OCI-LY3 (cell line): ENCODE results near the gene HCFC2.

Experiments used
- H2AFZ ChIP-seq: fragments of 200-600, 300-600 bp; shearing (Covaris generic); 2 replicates; pipeline ENCODE4 v1.6.0; 2014; ENCODE audit warnings: antibody characterized with exemption, low read depth, low read length
- H3K27ac ChIP-seq: fragments of 200-600, 300-600 bp; sonication (generic); 2 replicates; pipeline ENCODE4 v1.5.1; 2014; ENCODE audit warnings: mild to moderate bottlenecking, low read length, moderate library complexity, mixed read lengths
- H3K27me3 ChIP-seq: fragments of 200-600, 300-600 bp; sonication (generic); 2 replicates; pipeline ENCODE4 v1.6.1; 2014; ENCODE audit warnings: low read depth, low read length, mixed read lengths
- H3K36me3 ChIP-seq: fragments of 200-600, 300-600 bp; sonication (generic); replicated peaks from 2 replicates; pipeline ENCODE3; 2014; ENCODE audit warnings: low read depth, low read length, mixed read lengths
- H3K4me1 ChIP-seq: fragments of 300-600, 200-600 bp; sonication (generic); 2 replicates; pipeline ENCODE4 v1.6.1; 2014; ENCODE audit warnings: low read length, mixed read lengths
- H3K4me2 ChIP-seq: fragments of 200-600, 300-600 bp; sonication (generic); 2 replicates; pipeline ENCODE4 v1.6.1; 2014; ENCODE audit warnings: low read length, mixed read lengths
- H3K4me3 ChIP-seq: fragments of 300-600, 200-600 bp; sonication (generic); 2 replicates; pipeline ENCODE4 v1.5.1; 2014; ENCODE audit warnings: antibody characterized with exemption, mild to moderate bottlenecking, low read length, moderate library complexity
- H3K79me2 ChIP-seq: fragments of 300-600, 200-600 bp; shearing (Covaris generic); 2 replicates; pipeline ENCODE4 v1.6.1; 2014; ENCODE audit warnings: mild to moderate bottlenecking, low read length, mixed read lengths
- H3K9ac ChIP-seq: fragments of 300-600, 200-600 bp; shearing (Covaris generic); 2 replicates; pipeline ENCODE4 v1.6.0; 2014; ENCODE audit warnings: mild to moderate bottlenecking, low read length, moderate library complexity
- H3K9me3 ChIP-seq: fragments of 200-600, 300-600 bp; shearing (Covaris generic); 2 replicates; pipeline ENCODE4 v1.6.1; 2014; ENCODE audit warnings: low read length, mixed read lengths; ENCODE audit not compliant: insufficient read depth
- H4K20me1 ChIP-seq: fragments of 200-600, 300-600 bp; sonication (generic); 2 replicates; pipeline ENCODE4 v1.6.1; 2016; ENCODE audit warnings: low read length, mixed read lengths; ENCODE audit not compliant: insufficient read depth
- EZH2phosphoT487 ChIP-seq: fragments of 200-600 bp; shearing (Covaris generic); IDR thresholded peaks from 2 replicates; pipeline ENCODE4 v1.6.1; 2018; ENCODE audit warnings: antibody characterized with exemption, mixed run types, low read depth
- TF ChIP-seq, protein P1 (sequence below): fragments of 200-600, 300-600 bp; sonication (generic); IDR thresholded peaks from 2 replicates; pipeline ENCODE4 v1.5.1; 2014; ENCODE audit warnings: antibody characterized with exemption, low read length, low read depth

HCFC2 gene

DNA sequence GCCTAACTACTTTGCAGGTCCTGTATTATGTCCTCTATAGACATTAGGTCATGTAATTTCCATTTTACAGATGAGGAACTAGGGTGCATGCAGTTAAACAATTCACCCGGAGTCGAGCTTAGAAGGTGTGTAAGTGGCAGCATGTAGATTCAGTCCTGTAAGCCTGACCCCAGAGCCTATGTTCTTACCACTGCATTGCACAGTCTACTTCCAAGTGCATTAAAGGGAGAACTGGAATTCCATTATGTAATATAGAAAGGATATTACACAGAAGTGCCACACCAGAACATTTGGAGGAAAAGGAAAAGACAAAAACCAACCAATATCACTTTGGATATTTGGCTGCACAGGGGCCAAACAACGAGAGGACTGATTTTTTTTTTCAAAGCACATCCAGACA is 15.5 kb upstream of the HCFC2 start:
- H3K4me2 ChIP-seq, result no peak overlapping the region
- TF ChIP-seq EZH2phosphoT487, result no peak
- TF ChIP-seq, protein P1, sequence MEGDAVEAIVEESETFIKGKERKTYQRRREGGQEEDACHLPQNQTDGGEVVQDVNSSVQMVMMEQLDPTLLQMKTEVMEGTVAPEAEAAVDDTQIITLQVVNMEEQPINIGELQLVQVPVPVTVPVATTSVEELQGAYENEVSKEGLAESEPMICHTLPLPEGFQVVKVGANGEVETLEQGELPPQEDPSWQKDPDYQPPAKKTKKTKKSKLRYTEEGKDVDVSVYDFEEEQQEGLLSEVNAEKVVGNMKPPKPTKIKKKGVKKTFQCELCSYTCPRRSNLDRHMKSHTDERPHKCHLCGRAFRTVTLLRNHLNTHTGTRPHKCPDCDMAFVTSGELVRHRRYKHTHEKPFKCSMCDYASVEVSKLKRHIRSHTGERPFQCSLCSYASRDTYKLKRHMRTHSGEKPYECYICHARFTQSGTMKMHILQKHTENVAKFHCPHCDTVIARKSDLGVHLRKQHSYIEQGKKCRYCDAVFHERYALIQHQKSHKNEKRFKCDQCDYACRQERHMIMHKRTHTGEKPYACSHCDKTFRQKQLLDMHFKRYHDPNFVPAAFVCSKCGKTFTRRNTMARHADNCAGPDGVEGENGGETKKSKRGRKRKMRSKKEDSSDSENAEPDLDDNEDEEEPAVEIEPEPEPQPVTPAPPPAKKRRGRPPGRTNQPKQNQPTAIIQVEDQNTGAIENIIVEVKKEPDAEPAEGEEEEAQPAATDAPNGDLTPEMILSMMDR, result no peak
- H3K27me3 ChIP-seq, result peaks cover 6% of the 10 kb centered on the region; the same call in 1 of the 2 replicates
- H3K27ac ChIP-seq, result no peak overlapping the region
- no peak overlapping the region for H2AFZ ChIP-seq
- no peak overlapping the region for H3K9ac ChIP-seq
- H3K36me3 ChIP-seq, result no peaks in the 10 kb centered on the region
- no peaks in the 10 kb centered on the region for H3K79me2 ChIP-seq
- no peaks in the 10 kb centered on the region for H3K9me3 ChIP-seq
- H3K4me1 ChIP-seq, result peaks cover 6% of the 10 kb centered on the region
- H3K4me3 ChIP-seq, result no peak overlapping the region
- no peaks in the 10 kb centered on the region for H4K20me1 ChIP-seq

DNA sequence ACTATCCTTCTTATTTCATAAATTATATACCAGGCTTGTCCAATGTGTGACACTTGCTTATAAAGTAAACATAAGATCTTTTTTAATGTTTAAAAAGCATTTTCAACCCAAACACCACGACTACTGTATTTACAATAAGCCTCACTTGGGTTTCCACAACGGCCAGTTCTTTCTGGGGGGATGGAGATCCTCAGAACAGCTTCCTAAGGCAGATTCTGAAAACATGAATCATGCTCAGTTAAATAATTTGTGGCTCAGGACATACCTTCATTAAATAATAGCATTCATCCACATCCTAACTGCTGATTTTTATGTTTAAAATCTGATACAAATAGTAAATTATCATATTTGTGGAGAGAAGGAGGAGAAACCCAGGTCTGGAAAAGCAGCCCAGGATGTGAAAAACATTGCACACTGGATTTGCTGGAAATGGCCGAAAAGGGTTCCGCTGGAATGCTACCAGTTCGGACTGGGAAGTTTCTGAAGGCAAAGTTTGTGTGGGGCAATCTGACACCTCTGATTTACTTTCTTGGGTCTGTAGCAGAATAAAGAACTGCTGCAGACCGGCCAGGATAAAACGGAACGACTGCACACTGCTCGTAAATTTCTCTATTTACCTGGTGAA is 14.9 kb upstream of the HCFC2 start:
- no peaks in the 10 kb centered on the region for H3K9me3 ChIP-seq
- no peak overlapping the region for H3K4me3 ChIP-seq
- H3K27me3 ChIP-seq, result peaks cover 6% of the 10 kb centered on the region; the same call in 1 of the 2 replicates
- H3K79me2 ChIP-seq, result no peaks in the 10 kb centered on the region
- no peaks in the 10 kb centered on the region for H4K20me1 ChIP-seq
- no peak overlapping the region for H3K9ac ChIP-seq
- TF ChIP-seq, protein P1, result no peak
- no peak for TF ChIP-seq EZH2phosphoT487
- no peaks in the 10 kb centered on the region for H3K36me3 ChIP-seq
- H3K4me1 ChIP-seq, result peaks cover 6% of the 10 kb centered on the region
- no peak overlapping the region for H3K27ac ChIP-seq
- H3K4me2 ChIP-seq, result no peak overlapping the region
- no peak overlapping the region for H2AFZ ChIP-seq

DNA sequence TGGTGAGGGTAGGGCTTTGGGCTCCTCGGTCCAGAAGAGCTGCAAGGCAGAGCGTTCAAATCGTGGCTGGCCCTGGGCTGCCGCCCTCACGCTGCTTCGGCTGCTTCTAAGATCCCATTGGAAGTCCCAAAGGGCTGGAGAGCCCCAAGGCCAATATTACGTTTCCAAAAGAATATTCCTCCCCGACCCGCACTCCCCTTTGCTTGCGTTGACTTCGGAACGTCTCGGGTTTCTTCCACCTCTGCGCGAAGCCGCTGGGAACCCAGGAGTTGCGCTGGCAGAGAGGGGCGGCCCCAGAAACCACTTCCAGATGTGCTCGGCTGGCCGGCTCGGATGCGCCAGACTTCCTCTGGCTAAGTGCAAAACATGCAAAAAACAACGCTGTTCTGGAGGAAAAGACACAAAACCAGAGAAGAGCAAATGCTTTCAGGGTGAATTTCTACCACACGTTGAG is 14.4 kb upstream of the HCFC2 start, which contains the start of gene GLT8D2:
GLT8D2 (minus strand) TSS at position 285 of the 454 bp plus-strand sequence. CDS start 30,539 bp downstream, outside the sequence.
- no peaks in the 10 kb centered on the region for H3K9me3 ChIP-seq
- no peaks in the 10 kb centered on the region for H3K79me2 ChIP-seq
- H3K36me3 ChIP-seq, result no peaks in the 10 kb centered on the region
- no peak within 1 kb of the TSS for H3K4me3 ChIP-seq
- H3K4me2 ChIP-seq, result no peak within 1 kb of the TSS
- no peak within 1 kb of the TSS for H2AFZ ChIP-seq
- no peaks in the 10 kb centered on the region for H4K20me1 ChIP-seq
- H3K27me3 ChIP-seq, result peaks cover 11% of the 10 kb centered on the region; the same call in 1 of the 2 replicates
- no peak for TF ChIP-seq EZH2phosphoT487
- TF ChIP-seq, protein P1, result no peak
- H3K9ac ChIP-seq, result no peak within 1 kb of the TSS
- no peak within 1 kb of the TSS for H3K27ac ChIP-seq
- H3K4me1 ChIP-seq, result peaks cover 6% of the 10 kb centered on the region

DNA sequence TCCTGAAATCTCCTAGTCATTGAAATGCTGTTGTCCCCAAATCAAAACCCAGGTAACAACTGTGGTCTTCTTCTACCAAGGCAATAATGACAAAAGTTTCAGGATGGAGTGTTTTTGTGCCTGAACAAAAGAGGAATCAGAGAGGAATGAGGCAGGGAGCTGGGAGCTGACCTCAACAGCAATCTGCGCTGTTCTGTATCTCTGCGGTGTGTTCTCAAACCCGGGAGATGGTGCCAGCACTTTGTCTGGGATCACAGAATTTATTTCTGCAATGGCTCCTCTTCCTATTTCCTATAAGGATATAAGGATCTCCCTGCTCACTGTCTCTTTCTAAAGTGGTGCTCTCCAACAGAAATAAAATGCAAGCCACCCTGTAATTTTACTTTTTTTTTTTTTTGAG is 13.9 kb upstream of the HCFC2 start:
- no peak for TF ChIP-seq EZH2phosphoT487
- TF ChIP-seq, protein P1, result no peak
- H3K4me2 ChIP-seq, result no peak overlapping the region
- no peak overlapping the region for H3K4me3 ChIP-seq
- peaks cover under 1% of the 10 kb centered on the region; the same call in 1 of the 2 replicates for H3K4me1 ChIP-seq
- H3K9ac ChIP-seq, result no peak overlapping the region
- H3K9me3 ChIP-seq, result no peaks in the 10 kb centered on the region
- H4K20me1 ChIP-seq, result no peaks in the 10 kb centered on the region
- no peaks in the 10 kb centered on the region for H3K36me3 ChIP-seq
- no peak overlapping the region for H3K27ac ChIP-seq
- H2AFZ ChIP-seq, result no peak overlapping the region
- no peaks in the 10 kb centered on the region for H3K79me2 ChIP-seq
- H3K27me3 ChIP-seq, result peaks cover 15% of the 10 kb centered on the region; the same call in 1 of the 2 replicates
